H1 (cell line): ENCODE data around the gene TMEM145. TPM values are rescaled to one million over a fixed set of nuclear protein-coding genes. Genes with fewer than 3 reads are reported as not detected.

ENCODE experiments used
- CTCF ChIA-PET: fragments of 300-600 bp; sonication (Branson Sonifier 250); formaldehyde crosslinking; loops from one replicate; lab custom pipeline; 2021; ENCODE audit not compliant: partially characterized antibody; lab: Charles Lee
- POLR2A ChIA-PET: fragments of 300-600 bp; sonication (Branson Sonifier 250); formaldehyde crosslinking; loops from one replicate; lab custom pipeline; 2021; ENCODE audit warnings: inconsistent platforms; ENCODE audit not compliant: partially characterized antibody; lab: Charles Lee
- DNase-seq, 2 experiments: peaks; one replicate each; pipeline versions ENCODE4 v3.0.0 to v3.0.0-alpha.2; 2010 to 2022; ENCODE audit warnings: low spot score in 2 of 2, low read depth in 1 of 2, mixed read lengths in 1 of 2
- FAIRE-seq: peaks from 2 replicates; lab custom pipeline; 2011; peaks lifted over from hg19 to GRCh38; lab: Jason Lieb, UNC
- H2AFZ ChIP-seq: 2 replicates; pipeline ENCODE4 v1.8.1; 2012; ENCODE audit warnings: low read length, inconsistent platforms
- H2AK5ac ChIP-seq: 2 replicates; pipeline ENCODE4 v1.6.1; 2013; ENCODE audit warnings: low read depth, low read length
- H2BK120ac ChIP-seq: replicated peaks from 2 replicates; pipeline ENCODE3; 2013; ENCODE audit warnings: low read depth, low read length, inconsistent platforms
- H2BK12ac ChIP-seq: 2 replicates; pipeline ENCODE4 v1.6.1; 2013; ENCODE audit warnings: low read depth, low read length
- H2BK15ac ChIP-seq: 2 replicates; pipeline ENCODE4 v1.6.1; 2013; ENCODE audit warnings: low read length
- H2BK20ac ChIP-seq: 2 replicates; pipeline ENCODE4 v1.6.1; 2013; ENCODE audit warnings: low read length
- H2BK5ac ChIP-seq: 2 replicates; pipeline ENCODE4 v1.6.1; 2013; ENCODE audit warnings: low read depth, low read length
- H3K14ac ChIP-seq: 2 replicates; pipeline ENCODE4 v1.6.1; 2013; ENCODE audit warnings: inconsistent platforms; ENCODE audit not compliant: insufficient read length
- H3K18ac ChIP-seq: 2 replicates; pipeline ENCODE4 v1.6.1; 2013; ENCODE audit warnings: low read length; ENCODE audit errors: extremely low read depth
- H3K23ac ChIP-seq: 2 replicates; pipeline ENCODE4 v1.6.1; 2013; ENCODE audit warnings: inconsistent platforms; ENCODE audit not compliant: insufficient read length
- H3K23me2 ChIP-seq: 2 replicates; pipeline ENCODE4 v1.6.1; 2013; ENCODE audit warnings: low read depth, low read length
- H3K27ac ChIP-seq: 2 replicates; pipeline ENCODE4 v1.6.1; 2011; ENCODE audit warnings: low read depth, low read length, inconsistent platforms
- H3K27me3 ChIP-seq, 4 experiments: replicated peaks in 1 of 4; 1 replicate in 1 of 4; 2 replicates in 3 of 4; pipeline versions ENCODE4 v1.6.1 to v1.8.1; 2011 to 2013; ENCODE audit warnings: low read length in 3 of 4, mild to moderate bottlenecking in 3 of 4, inconsistent platforms in 2 of 4, mixed read lengths in 2 of 4, moderate library complexity in 1 of 4; ENCODE audit not compliant: control insufficient read depth in 3 of 4, insufficient read depth in 3 of 4; ENCODE audit errors: extremely low read depth in 1 of 4
- H3K36me3 ChIP-seq, 4 experiments: 2 replicates each; pipeline versions ENCODE4 v1.6.1 to v1.8.1; 2011 to 2013; ENCODE audit warnings: mild to moderate bottlenecking in 4 of 4, low read length in 3 of 4, moderate library complexity in 2 of 4, control low read depth in 1 of 4, inconsistent platforms in 1 of 4; ENCODE audit not compliant: insufficient read depth in 4 of 4, control insufficient read depth in 2 of 4
- H3K4ac ChIP-seq: replicated peaks from 2 replicates; pipeline ENCODE3; 2013; ENCODE audit warnings: low read length, low read depth, mixed read lengths, inconsistent platforms; ENCODE audit not compliant: insufficient read length
- H3K4me1 ChIP-seq, 4 experiments: replicated peaks in 1 of 4; 1 replicate in 1 of 4; 2 replicates in 3 of 4; pipeline versions ENCODE4 v1.6.1 to v1.8.1; 2011 to 2013; ENCODE audit warnings: low read length in 3 of 4, inconsistent platforms in 2 of 4, mixed read lengths in 1 of 4; ENCODE audit not compliant: insufficient read depth in 4 of 4, control insufficient read depth in 3 of 4
- H3K4me2 ChIP-seq, 2 experiments: 2 replicates each; pipeline versions ENCODE4 v1.6.1 to v1.8.1; 2011 to 2013; ENCODE audit warnings: low read depth in 2 of 2, low read length in 2 of 2, control low read depth in 1 of 2, inconsistent platforms in 1 of 2, mild to moderate bottlenecking in 1 of 2; ENCODE audit not compliant: insufficient read depth in 1 of 2
- H3K4me3 ChIP-seq, 4 experiments: fragments of 200-600, 300-600 bp in 1 of 4; sonication (generic), shearing (Covaris generic), sonication (Bioruptor Twin) in 1 of 4; 2 replicates each; pipeline versions ENCODE4 v1.5.1 to v1.8.1; 2011 to 2016; ENCODE audit warnings: low read length in 4 of 4, low read depth in 3 of 4, control low read depth in 2 of 4, inconsistent platforms in 2 of 4, mild to moderate bottlenecking in 2 of 4, mixed read lengths in 1 of 4, moderate library complexity in 1 of 4; ENCODE audit not compliant: insufficient read depth in 2 of 4; ENCODE audit errors: extremely low read depth in 1 of 4
- H3K56ac ChIP-seq: replicated peaks from 2 replicates; pipeline ENCODE3; 2013; ENCODE audit warnings: low read depth, mild to moderate bottlenecking, mixed read lengths, low read length, inconsistent platforms; ENCODE audit not compliant: insufficient read length
- H3K79me1 ChIP-seq: 2 replicates; pipeline ENCODE4 v1.6.1; 2013; ENCODE audit warnings: low read depth, low read length, control low read depth
- H3K79me2 ChIP-seq, 2 experiments: 2 replicates each; pipeline versions ENCODE4 v1.6.1 to v1.8.1; 2012 to 2013; ENCODE audit warnings: low read length in 2 of 2, mild to moderate bottlenecking in 2 of 2, inconsistent platforms in 1 of 2; ENCODE audit not compliant: insufficient read depth in 2 of 2, control insufficient read depth in 1 of 2
- H3K9ac ChIP-seq, 4 experiments: replicated peaks in 1 of 4; 1 replicate in 1 of 4; 2 replicates in 3 of 4; pipeline versions ENCODE4 v1.6.1 to v1.8.1; 2011 to 2013; ENCODE audit warnings: low read depth in 3 of 4, low read length in 3 of 4, control low read depth in 2 of 4, mild to moderate bottlenecking in 2 of 4, moderate library complexity in 2 of 4, inconsistent platforms in 1 of 4; ENCODE audit errors: extremely low read depth in 1 of 4
- H3K9me3 ChIP-seq, 2 experiments: 2 replicates each; pipeline versions ENCODE4 v1.6.1 to v1.8.1; 2012 to 2013; ENCODE audit warnings: mild to moderate bottlenecking in 2 of 2, moderate library complexity in 2 of 2, control low read depth in 1 of 2, inconsistent platforms in 1 of 2, low read depth in 1 of 2, low read length in 1 of 2, mixed read lengths in 1 of 2; ENCODE audit not compliant: insufficient read depth in 2 of 2
- H4K20me1 ChIP-seq, 2 experiments: replicated peaks in 1 of 2; 2 replicates each; pipeline versions ENCODE3 to v1.8.1; 2011 to 2013; ENCODE audit warnings: inconsistent platforms in 2 of 2, low read length in 2 of 2, mild to moderate bottlenecking in 1 of 2; ENCODE audit not compliant: insufficient read depth in 2 of 2, control insufficient read depth in 1 of 2
- H4K5ac ChIP-seq: 2 replicates; pipeline ENCODE4 v1.6.1; 2013; ENCODE audit warnings: low read length, low read depth, mixed read lengths, inconsistent platforms; ENCODE audit not compliant: insufficient read length
- H4K8ac ChIP-seq: 2 replicates; pipeline ENCODE4 v1.8.0; 2013; ENCODE audit warnings: mild to moderate bottlenecking, moderate library complexity, low read length, inconsistent platforms; ENCODE audit not compliant: insufficient read depth; ENCODE audit errors: extremely low read depth
- H4K91ac ChIP-seq: replicated peaks from 2 replicates; pipeline ENCODE3; 2013; ENCODE audit warnings: low read length, mixed read lengths, inconsistent platforms; ENCODE audit not compliant: insufficient read length
- ASH2L ChIP-seq: fragments of 200-600, 300-600 bp; sonication (generic); IDR thresholded peaks from one replicate; pipeline ENCODE4 v1.7.1; 2017; ENCODE audit warnings: low read length
- BCL11A ChIP-seq, 2 experiments: IDR thresholded peaks; one replicate each; pipeline ENCODE4 v1.6.1; 2011; ENCODE audit warnings: low read depth in 2 of 2, low read length in 2 of 2, mild to moderate bottlenecking in 2 of 2
- CEBPB ChIP-seq: IDR thresholded peaks from 2 replicates; pipeline ENCODE4 v1.6.1; 2012; ENCODE audit warnings: low read depth, low read length
- EZH2 ChIP-seq: fragments of 200-600 bp; sonication (generic); IDR thresholded peaks from 2 replicates; pipeline ENCODE4 v1.7.1; 2012; ENCODE audit warnings: low read depth, mild to moderate bottlenecking, moderate library complexity, low read length, inconsistent platforms; ENCODE audit not compliant: severe bottlenecking
- FOSL1 ChIP-seq: IDR thresholded peaks from 2 replicates; pipeline ENCODE4 v1.6.1; 2011; ENCODE audit warnings: mild to moderate bottlenecking, low read depth, low read length, moderate library complexity; ENCODE audit not compliant: insufficient read depth
- JUN ChIP-seq: IDR thresholded peaks from 2 replicates; pipeline ENCODE4 v1.6.1; 2011; ENCODE audit warnings: low read depth, mild to moderate bottlenecking, improper control_type of control experiment, low read length
- MAFK ChIP-seq: IDR thresholded peaks from 2 replicates; pipeline ENCODE4 v1.6.1; 2012; ENCODE audit warnings: low read depth, mild to moderate bottlenecking, improper control_type of control experiment, low read length
- MAX ChIP-seq: IDR thresholded peaks from 2 replicates; pipeline ENCODE4 v1.6.1; 2012; ENCODE audit warnings: inconsistent platforms
- SIN3A ChIP-seq, 2 experiments: IDR thresholded peaks in 1 of 2; conservative IDR thresholded peaks in 1 of 2; 2 replicates each; pipeline ENCODE4 v1.6.1; 2011 to 2012; ENCODE audit warnings: low read length in 2 of 2, improper control_type of control experiment in 1 of 2, low read depth in 1 of 2, mild to moderate bottlenecking in 1 of 2
- SIRT6 ChIP-seq: IDR thresholded peaks from one replicate; pipeline ENCODE4 v1.7.1; 2012; ENCODE audit warnings: low read length, inconsistent platforms
- SP1 ChIP-seq: IDR thresholded peaks from 2 replicates; pipeline ENCODE4 v1.6.1; 2011; ENCODE audit warnings: low read depth, low read length
- SP2 ChIP-seq: IDR thresholded peaks from 2 replicates; pipeline ENCODE4 v1.6.1; 2012; ENCODE audit warnings: mild to moderate bottlenecking, low read length, inconsistent platforms
- SP4 ChIP-seq: IDR thresholded peaks from 2 replicates; pipeline ENCODE4 v1.6.1; 2012; ENCODE audit warnings: low read length, inconsistent platforms
- SRF ChIP-seq: IDR thresholded peaks from 2 replicates; pipeline ENCODE4 v1.6.1; 2011; ENCODE audit warnings: mild to moderate bottlenecking, low read depth, low read length, moderate library complexity
- ZNF274 ChIP-seq: IDR thresholded peaks from 2 replicates; pipeline ENCODE4 v1.7.0; 2012; ENCODE audit warnings: low read length, borderline replicate concordance; ENCODE audit errors: extremely low read depth
- WGBS, 2 experiments: shearing (Covaris generic) in 1 of 2; methylation state at CpG; one replicate each; pipeline versions ENCODE4 v1.1.6 to v1.1.7; 2013 to 2015; ENCODE audit warnings: low lambda C conversion rate in 2 of 2, mixed read lengths in 2 of 2, inconsistent platforms in 1 of 2, low coverage in 1 of 2, missing lambda C conversion rate in 1 of 2; ENCODE audit not compliant: insufficient replicate concordance in 2 of 2, insufficient coverage in 1 of 2, insufficient read length in 1 of 2; ENCODE audit errors: extremely low coverage in 1 of 2, missing lambda C conversion rate in 1 of 2; 5-methylcytosine and 5-hydroxymethylcytosine counted together
- polyA plus RNA-seq, 7 experiments: library from polyadenylated mRNA; depleted of rRNA in 3 of 7; stranded (reverse) in 5 of 7; unstranded in 2 of 7; fragments of >200 nt in 5 of 7; fragments of 200-250 nt in 2 of 7; gene quantifications; 1 replicate in 5 of 7; 2 replicates in 1 of 7; 4 replicates in 1 of 7; pipeline versions ENCODE4 v1.2.1 to v1.2.3, GENCODE V29; 2011 to 2013; ENCODE audit warnings: missing spikeins in 2 of 7, mixed read lengths in 2 of 7
- total RNA-seq: library from RNA; stranded (reverse); fragmentation: NEBNext Ultra II Directional; extraction: Animal tissue kit (Norgen Biotek cat#: 25700); gene quantifications from 2 replicates; pipeline ENCODE4 v1.2.1, GENCODE V29; 2021

The TMEM145 gene
- total and polyA plus RNA-seq, 2 of the 8 experiments (the other 6 are each of a cell fraction or from before 2014, with no cell fraction given) = 2.3 to 4.7 TPM

- no peak overlapping the region for H3K18ac ChIP-seq
- no peaks in the 10 kb centered on the region for H4K20me1 ChIP-seq
- no peaks in the 10 kb centered on the region for H3K36me3 ChIP-seq
- no peak overlapping the region for H3K14ac ChIP-seq
- peaks cover 0 to 6% (median 2%) of the 10 kb centered on the region in 4 experiments; a peak in 2 of 7 replicates for H3K4me1 ChIP-seq
- no peak overlapping the region for H3K4me3 ChIP-seq
- no peak overlapping the region for H2AFZ ChIP-seq
- H3K9me3 ChIP-seq = no peaks in the 10 kb centered on the region
- peak overlapping the region in 1 of 2 experiments; percentile 76; a peak in 1 of 4 replicates for H3K4me2 ChIP-seq
- H3K27ac ChIP-seq = no peak overlapping the region
- H4K8ac ChIP-seq = no peak overlapping the region
- no peak overlapping the region for H3K23ac ChIP-seq
- FAIRE-seq (no peak), DNase-seq (no peak)
- H2BK20ac ChIP-seq = no peak overlapping the region
- no peak overlapping the region for H4K5ac ChIP-seq
- H3K9ac ChIP-seq = no peak overlapping the region
- H4K91ac ChIP-seq = no peak overlapping the region
- H2BK120ac ChIP-seq = no peak overlapping the region
- H2BK12ac ChIP-seq = no peak overlapping the region
- H3K27me3 ChIP-seq = peaks cover 0 to 20% (median 11%) of the 10 kb centered on the region in 4 experiments; a peak in 5 of 7 replicates
- peak overlapping the region; percentile 4; the same call in 1 of the 2 replicates for H2BK15ac ChIP-seq
- no peaks in the 10 kb centered on the region for H3K79me1 ChIP-seq
- no peak overlapping the region for H3K56ac ChIP-seq
- no peak overlapping the region for H3K4ac ChIP-seq
- H3K79me2 ChIP-seq = no peaks in the 10 kb centered on the region
- peaks cover 6% of the 10 kb centered on the region; the same call in 1 of the 2 replicates for H3K23me2 ChIP-seq
- POLR2A ChIA-PET = interaction anchor here (1.8 kb wide), 1 partner anchor 11 kb away, joined by 7 read pairs; no protein-coding TSS in a partner anchor
- WGBS, 2 experiments = 98% methylated on average over 5 of the region's 5 CpGs; no CpG with 5 or more reads in 1 of the 2 experiments
- no peak overlapping the region for H2AK5ac ChIP-seq
- H2BK5ac ChIP-seq = no peak overlapping the region
- CTCF ChIA-PET = interaction anchor here (0.6 to 1.5 kb wide), 4 partner anchors 10 to 488 kb away, joined by 3 to 4 read pairs (median 4); partner anchors contain the start of gene POU2F2
- no peak for TF ChIP-seq SRF
- TF ChIP-seq SP2 = no peak
- TF ChIP-seq ZNF274 = no peak
- no peak for TF ChIP-seq SIN3A (conservative IDR thresholded peaks at IDR 0.05 in 1 of 2, IDR thresholded peaks at IDR 0.05 in 1 of 2; ENCODE audit: low read depth in 1 of 2, low read length in 2 of 2)
- no peak for TF ChIP-seq SIRT6
- no peak for TF ChIP-seq BCL11A (IDR thresholded peaks at IDR 0.05; ENCODE audit: low read depth in 2 of 2, low read length in 2 of 2)
- no peak for TF ChIP-seq FOSL1
- TF ChIP-seq MAFK = no peak
- TF ChIP-seq CEBPB = no peak
- TF ChIP-seq SP1 = no peak
- no peak for TF ChIP-seq JUN
- no peak for TF ChIP-seq MAX
- TF ChIP-seq EZH2 = no peak
- no peak for TF ChIP-seq SP4
- no peak for TF ChIP-seq ASH2L
These were observed 739 bp upstream of the TMEM145 start for GRCh38 chr19:42312370-42312769.
